Suppressor macrophage treated with lipopolysaccharide for 4 hours (primary cell): ENCODE data around the gene GIPC3.
"Not testable (repeated sequence)": the region's sequence is repeated elsewhere in the genome, so short reads cannot be mapped to it uniquely, and the experiment has no call there.

Source experiments
- DNase-seq: peaks from one replicate; pipeline ENCODE4 v3.0.0-alpha.2; 2020

The GIPC3 gene

GRCh38 chr19:3576696-3577443, 8.4 kb upstream of the GIPC3 start:
- no peak for DNase-seq

- no peak for DNase-seq
These were observed 7.4 kb upstream of the GIPC3 start for GRCh38 chr19:3577723-3578344.

GRCh38 chr19:3578390-3578789, 6.9 kb upstream of the GIPC3 start:
- DNase-seq: no peak

- peak; percentile 85 for DNase-seq
These were observed 4.9 kb upstream of the GIPC3 start for GRCh38 chr19:3580156-3580934.

GRCh38 chr19:3581792-3582191, 3.5 kb upstream of the GIPC3 start:
- not testable (repeated sequence) for DNase-seq

- not testable (repeated sequence) for DNase-seq
These were observed 1.1 kb upstream of the GIPC3 start for GRCh38 chr19:3584036-3584802.

GRCh38 chr19:3586127-3586626, 899 bp downstream of the GIPC3 start:
- peak; percentile 45 for DNase-seq

- no peak for DNase-seq
These were observed 1.5 kb downstream of the GIPC3 start for GRCh38 chr19:3586707-3587346.

- no peak for DNase-seq
These were observed 4.2 kb downstream of the GIPC3 start for GRCh38 chr19:3589439-3589838.

GRCh38 chr19:3589949-3590348, 4.7 kb downstream of the GIPC3 start:
- no peak for DNase-seq

GRCh38 chr19:3590991-3591659, 5.8 kb downstream of the GIPC3 start:
- DNase-seq: no peak

GRCh38 chr19:3591876-3592613, 6.8 kb downstream of the GIPC3 start:
- DNase-seq: no peak

GRCh38 chr19:3593156-3593555, 7.9 kb downstream of the GIPC3 start:
- DNase-seq: no peak

- no peak for DNase-seq
These were observed 10.3 kb downstream of the GIPC3 start for GRCh38 chr19:3595521-3596061.

- no peak for DNase-seq
These were observed 14.5 kb downstream of the GIPC3 start for GRCh38 chr19:3599776-3600187.

GRCh38 chr19:3601021-3601420, 15.7 kb downstream of the GIPC3 start:
- no peak for DNase-seq

GRCh38 chr19:3603121-3603811, 18.0 kb downstream of the GIPC3 start:
- DNase-seq: no peak

GRCh38 chr19:3604227-3604986, 19.1 kb downstream of the GIPC3 start:
- no peak for DNase-seq

GRCh38 chr19:3604987-3605343, 19.7 kb downstream of the GIPC3 start:
- no peak for DNase-seq
